ENCODE data around the gene KDM5B. TPM values are rescaled to one million over a fixed set of nuclear protein-coding genes. Genes with fewer than 3 reads are reported as not detected.
A peak's percentile ranks its signal among the peaks of the same experiment; 100 is the strongest.

The KDM5B gene
- polyA plus RNA-seq, 1 donor: 42.9 TPM

- no peak for DNase-seq (ENCODE audit: low read depth)
Measured at GRCh38 chr1:202711949-202712635, 96.1 kb downstream of the KDM5B start.

DNA sequence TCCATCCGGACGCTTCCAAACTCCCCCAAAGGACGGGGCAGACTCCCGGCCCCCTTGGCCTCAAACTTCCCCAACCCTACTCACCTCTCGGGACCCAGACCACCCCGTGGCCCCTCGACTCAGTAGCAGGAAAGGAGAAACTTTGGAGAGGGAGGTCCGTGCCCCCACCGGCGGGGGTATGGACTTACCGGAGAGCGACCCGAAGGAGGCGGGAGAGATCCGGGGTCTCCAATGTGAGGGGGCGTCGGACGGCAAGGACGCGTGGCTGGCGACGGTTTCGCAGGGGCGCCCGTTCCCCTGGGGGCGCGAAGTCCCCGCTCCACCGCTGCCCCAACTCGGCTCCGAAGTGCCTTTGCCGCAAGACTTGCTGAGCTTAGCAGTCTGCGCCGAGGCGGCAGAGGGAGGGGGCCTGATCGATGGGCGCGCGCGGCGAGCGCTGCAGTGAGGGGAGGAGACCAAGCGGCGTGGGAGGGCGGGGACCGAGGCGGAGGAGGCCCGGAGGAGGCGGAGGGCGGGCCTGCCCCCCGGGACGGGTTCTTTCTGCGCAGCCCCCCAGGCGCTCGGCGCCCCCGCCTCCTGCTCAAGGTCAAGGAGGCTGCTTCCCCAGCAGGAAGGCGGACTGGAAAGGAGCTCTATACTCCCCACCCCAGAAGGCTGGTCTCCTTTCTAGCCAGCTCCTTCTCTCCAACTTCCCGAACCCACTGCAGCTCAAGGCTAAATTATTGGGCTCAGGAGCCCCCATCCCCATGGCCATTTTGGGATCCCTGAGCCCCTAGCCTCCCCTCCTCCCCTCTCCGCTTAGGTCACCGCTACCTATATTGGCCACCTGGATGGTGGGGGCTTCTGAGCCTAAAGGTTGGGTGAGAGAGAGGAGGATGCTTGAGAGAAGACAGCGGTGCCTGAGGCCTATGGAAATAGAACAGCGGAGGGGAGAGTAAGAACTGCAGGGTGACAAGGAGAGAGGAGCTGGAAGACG lies 97.9 kb downstream of the KDM5B start, which contains the start of gene SYT2:
SYT2 (minus strand) TSS at position 385 of the 976 bp plus-strand sequence. CDS start 104,682 bp downstream, outside the sequence.
- no peak for DNase-seq (ENCODE audit: low read depth)

GRCh38 chr1:202709276-202710041 lies 98.8 kb downstream of the KDM5B start:
- DNase-seq (ENCODE audit: low read depth): no peak

- DNase-seq (ENCODE audit: low read depth): no peak
Measured at GRCh38 chr1:202708456-202709275, 99.6 kb downstream of the KDM5B start.

DNA sequence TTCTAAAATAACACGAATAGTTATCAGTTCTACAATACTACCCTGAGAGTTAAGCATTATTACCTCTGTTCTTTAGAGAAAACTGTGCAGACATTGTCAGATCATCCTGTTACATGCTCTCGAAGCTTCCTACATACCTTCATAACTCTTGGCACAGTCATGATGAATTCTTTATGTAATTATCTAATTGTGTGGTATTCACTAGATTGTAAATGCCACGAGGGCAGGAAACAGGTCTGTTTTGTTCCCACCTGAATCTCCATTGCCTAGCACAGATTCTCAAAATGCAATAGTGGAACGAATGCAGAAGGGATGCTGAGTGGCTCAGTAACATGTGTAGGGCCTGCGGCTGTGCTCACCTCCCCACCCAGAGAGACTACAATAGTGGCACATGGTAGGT lies 101.4 kb downstream of the KDM5B start:
- no peak for DNase-seq (ENCODE audit: low read depth)

- DNase-seq (ENCODE audit: low read depth): no peak
Measured at GRCh38 chr1:202704601-202705000, 103.6 kb downstream of the KDM5B start.

- no peak for DNase-seq (ENCODE audit: low read depth)
Measured at GRCh38 chr1:202703191-202703590, 105.0 kb downstream of the KDM5B start.

- DNase-seq (ENCODE audit: low read depth): no peak
Measured at GRCh38 chr1:202702088-202702487, 106.1 kb downstream of the KDM5B start.

- DNase-seq (ENCODE audit: low read depth): no peak
Measured at GRCh38 chr1:202701200-202701599, 107.0 kb downstream of the KDM5B start.

GRCh38 chr1:202700061-202700460 lies 108.2 kb downstream of the KDM5B start:
- no peak for DNase-seq (ENCODE audit: low read depth)

DNA sequence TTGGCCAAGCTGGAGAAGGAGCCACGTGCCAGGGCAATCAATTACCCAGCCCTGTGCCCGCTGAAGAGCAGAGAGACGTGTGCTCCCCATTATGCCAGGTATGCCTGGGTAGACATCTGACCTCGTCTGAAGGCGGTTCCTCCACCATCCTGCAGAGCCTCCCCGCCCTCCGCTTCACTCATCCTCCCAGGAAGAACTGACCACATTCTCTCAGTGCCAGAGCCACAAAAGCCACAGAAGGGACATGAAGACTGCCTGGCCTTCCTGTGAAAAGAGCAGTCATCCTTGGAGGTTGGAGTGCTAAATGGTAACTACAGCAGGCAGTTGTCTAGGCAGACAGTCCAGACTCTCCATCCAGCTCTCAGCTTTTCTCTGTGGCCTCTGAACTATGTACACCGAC lies 109.9 kb downstream of the KDM5B start:
- no peak for DNase-seq (ENCODE audit: low read depth)

DNA sequence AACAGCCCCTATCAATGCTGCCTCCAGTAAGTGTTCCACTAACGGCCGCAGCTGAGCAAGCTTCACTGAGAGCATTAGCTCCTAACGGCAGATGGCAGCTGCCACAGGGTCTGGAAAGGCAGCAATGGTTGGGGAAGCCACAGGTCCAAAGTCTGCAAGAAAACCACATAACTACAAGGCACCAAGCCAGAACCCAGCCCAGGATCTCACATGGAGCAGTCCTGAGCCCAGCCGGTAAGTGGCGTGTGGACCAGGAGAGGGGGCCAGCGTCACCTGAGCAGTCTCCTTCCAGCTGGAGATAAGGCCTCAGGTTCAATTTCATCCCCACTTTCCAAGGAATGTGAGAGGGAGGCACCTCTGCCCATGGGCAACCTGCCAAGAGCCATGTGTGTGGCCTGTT lies 111.2 kb downstream of the KDM5B start:
- DNase-seq (ENCODE audit: low read depth): no peak

DNA sequence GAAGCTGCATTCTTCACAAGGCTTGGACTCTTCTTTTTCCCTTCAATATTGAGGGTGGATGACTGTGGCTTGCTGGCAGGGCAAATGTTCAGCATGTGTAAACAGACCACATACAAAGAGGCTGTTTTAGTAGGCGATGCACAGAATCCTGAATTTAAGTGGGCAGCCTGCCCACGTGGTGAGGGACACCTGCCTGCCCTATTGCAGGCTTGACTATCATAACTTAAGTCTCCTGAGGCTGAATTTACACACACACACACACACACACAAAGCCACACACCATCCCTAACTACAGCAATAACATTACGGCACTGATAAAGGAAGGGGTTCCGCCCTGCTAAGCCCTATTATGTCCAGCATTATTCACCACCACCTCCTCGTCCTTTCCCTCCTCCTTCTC lies 113.9 kb downstream of the KDM5B start:
- no peak for DNase-seq (ENCODE audit: low read depth)

GRCh38 chr1:202692959-202693555 lies 115.2 kb downstream of the KDM5B start:
- peak; percentile 65 for DNase-seq (ENCODE audit: low read depth)

DNA sequence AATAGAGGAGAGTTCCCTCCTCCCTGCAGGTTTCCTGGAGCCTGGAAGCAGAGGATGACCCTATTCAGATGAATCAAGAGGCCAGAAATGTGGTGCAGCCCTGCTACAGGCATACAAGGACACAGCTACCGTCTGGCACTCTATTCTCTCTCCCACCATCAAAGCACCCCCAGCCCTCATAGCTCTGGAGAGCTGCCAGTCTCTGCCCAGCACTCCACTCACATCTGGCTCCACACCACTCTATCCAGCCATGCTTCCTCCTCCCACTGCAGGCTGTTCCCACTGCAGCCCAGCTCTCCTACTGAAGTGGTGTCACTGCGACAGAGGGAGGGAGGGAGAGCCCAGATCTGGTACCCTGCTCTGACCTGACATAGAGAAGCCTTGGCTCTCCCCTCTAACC lies 116.4 kb downstream of the KDM5B start:
- DNase-seq (ENCODE audit: low read depth): no peak

DNA sequence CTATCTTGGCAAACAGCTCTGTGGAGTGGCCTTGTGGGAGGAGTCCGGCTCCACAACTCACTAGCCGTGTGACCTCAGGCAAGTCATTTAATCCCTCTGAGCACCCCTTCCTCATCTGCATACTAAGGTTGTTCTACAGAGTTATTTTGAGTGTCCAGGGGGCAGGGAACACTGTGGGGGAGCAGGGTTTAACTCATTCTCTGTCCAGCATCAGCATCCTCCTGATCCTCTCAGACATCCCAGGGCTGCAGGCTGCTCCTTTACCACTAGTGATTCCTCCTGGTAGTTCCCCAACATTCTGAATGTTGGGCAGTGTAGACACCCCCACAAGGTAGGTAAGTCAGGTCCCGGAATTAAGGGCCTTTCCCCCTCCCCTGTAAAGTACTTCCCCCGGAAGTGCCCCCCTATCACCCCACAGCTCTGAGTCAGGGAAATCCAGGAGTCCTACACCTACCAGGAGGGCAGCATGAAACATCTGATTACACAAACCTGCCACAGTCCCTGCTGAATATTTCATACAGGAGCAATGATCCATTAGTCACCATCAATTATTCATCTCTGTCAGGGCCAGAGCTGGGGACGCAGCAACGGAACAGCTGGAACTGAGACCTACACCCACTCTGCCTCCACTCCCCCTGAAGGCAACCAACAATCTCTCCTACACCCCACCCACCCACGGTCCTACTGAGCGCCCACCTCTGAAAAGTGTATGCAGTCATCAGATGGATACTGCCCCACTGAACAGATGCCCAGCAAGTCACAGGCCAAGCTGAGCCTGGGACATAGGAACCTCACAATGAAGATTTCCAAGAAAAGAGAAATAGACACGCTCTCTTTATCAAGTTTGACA lies 118.5 kb downstream of the KDM5B start:
- DNase-seq (ENCODE audit: low read depth): no peak

- no peak for DNase-seq (ENCODE audit: low read depth)
Measured at GRCh38 chr1:202689082-202689481, 119.1 kb downstream of the KDM5B start.

DNA sequence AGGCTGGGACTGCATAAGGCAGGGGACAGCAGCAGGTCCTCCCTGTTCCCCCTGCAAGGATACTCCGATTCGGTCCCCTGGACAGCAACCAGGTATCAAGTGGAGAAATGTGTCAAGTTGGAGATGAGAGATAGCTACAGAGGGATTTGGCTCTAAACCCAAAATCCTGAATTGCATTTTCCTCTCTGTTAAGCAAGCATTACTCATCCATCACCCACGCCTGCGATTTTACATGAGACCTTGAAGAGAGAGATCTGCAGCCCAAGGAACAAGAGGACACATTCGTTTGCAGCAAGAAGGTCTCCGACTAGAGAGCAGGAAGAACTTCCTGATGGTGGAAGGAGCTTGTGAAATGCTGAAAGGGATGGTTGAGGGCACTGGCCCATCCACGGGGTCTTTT lies 119.8 kb downstream of the KDM5B start:
- DNase-seq (ENCODE audit: low read depth): no peak

- DNase-seq (ENCODE audit: low read depth): no peak
Measured at GRCh38 chr1:202687798-202688197, 120.4 kb downstream of the KDM5B start.

GRCh38 chr1:202687370-202687769 lies 120.9 kb downstream of the KDM5B start:
- DNase-seq (ENCODE audit: low read depth): no peak

Data from forelimb muscle (tissue), 1 donor.